Measurements from ENCODE around the gene OR5AK2. TPM values are rescaled to one million over a fixed set of nuclear protein-coding genes. Genes with fewer than 3 reads are reported as not detected.
"Not testable (repeated sequence)": the region's sequence is repeated elsewhere in the genome, so short reads cannot be mapped to it uniquely, and the experiment has no call there.

OR5AK2 gene, protein sequence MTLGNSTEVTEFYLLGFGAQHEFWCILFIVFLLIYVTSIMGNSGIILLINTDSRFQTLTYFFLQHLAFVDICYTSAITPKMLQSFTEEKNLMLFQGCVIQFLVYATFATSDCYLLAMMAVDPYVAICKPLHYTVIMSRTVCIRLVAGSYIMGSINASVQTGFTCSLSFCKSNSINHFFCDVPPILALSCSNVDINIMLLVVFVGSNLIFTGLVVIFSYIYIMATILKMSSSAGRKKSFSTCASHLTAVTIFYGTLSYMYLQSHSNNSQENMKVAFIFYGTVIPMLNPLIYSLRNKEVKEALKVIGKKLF
- under 1 TPM in 4 of 12 donors, not detected in 8; 0.26 to 0.65 (median 0.33) TPM for polyA plus RNA-seq (ENCODE audit: insufficient read length in 12 of 12)
- long read RNA-seq, donor 1 = 0 reads
- long read RNA-seq, donor 2 = 0 reads
- long read RNA-seq, donor 3 = 0 reads
- long read RNA-seq, donor 4 = 0 reads
- long read RNA-seq, donor 5 = 0 reads
- long read RNA-seq, donor 6 = 0 reads
- long read RNA-seq, donor 7 = 0 reads
- long read RNA-seq, donor 8 = 0 reads
- long read RNA-seq, donor 9 = 0 reads
- long read RNA-seq, donor 10 = 0 reads
- long read RNA-seq, donor 11 = 0 reads

DNA sequence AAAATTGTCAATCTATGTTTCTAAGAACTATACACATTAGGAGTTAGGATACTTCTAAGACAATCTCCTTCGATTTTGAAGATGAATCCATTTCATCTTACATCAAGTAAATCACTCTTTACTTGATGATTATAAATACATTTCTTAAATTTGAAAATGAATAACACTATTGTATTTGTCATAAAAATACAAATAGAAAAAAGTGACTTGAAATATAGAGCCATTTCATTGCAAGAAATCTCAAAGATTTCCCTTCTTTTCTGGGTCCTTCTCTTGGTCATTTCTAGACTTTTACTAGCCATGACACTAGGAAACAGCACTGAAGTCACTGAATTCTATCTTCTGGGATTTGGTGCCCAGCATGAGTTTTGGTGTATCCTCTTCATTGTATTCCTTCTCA, at the start of gene OR5AK2:
Gene OR5AK2, plus strand, starts transcription at position 301 of the 400 bp plus-strand sequence. Its CDS starts 0 bp downstream, at position 301.
- DNase-seq = no peak

DNA sequence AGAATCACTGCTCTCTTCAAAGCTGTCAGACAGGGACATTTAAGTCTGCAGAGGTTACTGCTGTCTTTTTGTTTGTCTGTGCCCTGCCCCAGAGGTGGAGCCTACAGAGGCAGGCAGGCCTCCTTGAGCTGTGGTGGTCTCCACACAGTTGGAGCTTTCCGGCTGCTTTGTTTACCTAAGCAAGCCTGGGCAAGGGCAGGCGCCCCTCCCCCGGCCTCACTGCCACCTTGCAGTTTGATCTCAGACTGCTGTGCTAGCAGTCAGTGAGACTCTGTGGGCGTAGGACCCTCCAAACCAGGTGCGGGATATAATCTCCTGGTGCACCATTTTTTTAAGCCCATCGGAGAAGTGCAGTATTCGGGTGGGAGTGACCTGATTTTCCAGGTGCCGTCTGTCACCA, 43.2 kb upstream of the OR5AK2 start:
- not testable (repeated sequence) for DNase-seq

- DNase-seq = no peak
Observed at GRCh38 chr11:56948991-56949515, 39.7 kb upstream of the OR5AK2 start.

DNA sequence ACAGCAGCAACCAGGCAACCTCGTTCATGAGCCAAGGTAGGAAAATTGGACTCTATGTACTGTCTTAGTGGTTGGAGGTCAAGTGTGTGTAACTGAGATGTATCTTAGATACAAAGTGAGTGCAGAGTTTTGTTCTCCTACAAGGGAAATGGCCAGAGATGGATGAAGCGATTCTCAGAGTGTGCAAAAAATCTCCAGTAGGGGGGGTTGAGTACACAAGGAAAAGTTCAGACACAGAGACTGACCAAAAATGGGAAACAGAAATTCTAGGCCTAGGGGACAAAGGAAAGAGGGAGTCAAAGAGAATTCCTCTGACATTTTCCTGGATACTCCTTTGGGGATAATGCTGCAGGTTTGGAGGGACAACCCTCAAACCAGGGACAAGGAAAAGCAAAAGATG, 38.2 kb upstream of the OR5AK2 start:
- no peak for DNase-seq

DNA sequence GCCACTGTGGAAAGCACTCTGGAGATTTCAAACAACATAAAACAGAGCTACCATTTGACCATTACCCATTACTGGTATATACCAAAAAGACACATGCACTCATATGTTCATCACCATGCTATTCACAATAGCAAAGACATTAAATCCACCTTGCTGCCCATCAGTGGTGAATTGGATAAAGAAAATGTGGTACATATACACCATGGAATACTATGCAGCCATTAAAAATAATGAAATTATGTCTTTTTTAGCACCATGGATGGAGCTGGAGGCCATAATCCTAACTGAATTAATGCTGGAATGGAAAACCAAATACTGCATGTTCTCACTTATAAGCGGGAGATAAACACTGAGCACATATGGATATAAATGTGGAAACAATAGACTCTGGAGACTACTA, 34.8 kb upstream of the OR5AK2 start:
- not testable (repeated sequence) for DNase-seq

- no peak for DNase-seq
Observed at GRCh38 chr11:56961609-56962008, 27.1 kb upstream of the OR5AK2 start.

GRCh38 chr11:56967726-56968125, 21.0 kb upstream of the OR5AK2 start:
- DNase-seq = no peak

DNA sequence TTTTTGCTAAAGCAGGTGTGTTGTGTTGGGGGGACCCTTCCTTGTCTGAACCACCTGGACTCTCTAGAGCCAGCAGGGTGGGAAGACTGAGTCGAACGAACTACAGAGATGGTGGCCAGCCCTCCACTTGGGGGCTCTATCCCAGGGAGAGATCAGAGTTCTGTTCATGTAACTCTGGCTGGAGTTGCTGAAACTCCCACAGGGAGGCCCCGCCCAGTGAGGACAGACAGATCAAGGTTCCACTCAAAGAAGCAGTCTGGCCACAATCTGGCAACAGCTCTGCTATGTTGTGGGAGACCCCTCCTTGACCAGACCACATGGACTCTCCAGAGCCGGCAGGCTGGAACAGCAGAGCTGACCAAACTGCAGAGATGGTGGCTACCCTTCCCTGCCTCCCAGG, 20.2 kb upstream of the OR5AK2 start:
- no peak for DNase-seq

- DNase-seq = no peak
Observed at GRCh38 chr11:56977314-56977713, 11.4 kb upstream of the OR5AK2 start.

DNA sequence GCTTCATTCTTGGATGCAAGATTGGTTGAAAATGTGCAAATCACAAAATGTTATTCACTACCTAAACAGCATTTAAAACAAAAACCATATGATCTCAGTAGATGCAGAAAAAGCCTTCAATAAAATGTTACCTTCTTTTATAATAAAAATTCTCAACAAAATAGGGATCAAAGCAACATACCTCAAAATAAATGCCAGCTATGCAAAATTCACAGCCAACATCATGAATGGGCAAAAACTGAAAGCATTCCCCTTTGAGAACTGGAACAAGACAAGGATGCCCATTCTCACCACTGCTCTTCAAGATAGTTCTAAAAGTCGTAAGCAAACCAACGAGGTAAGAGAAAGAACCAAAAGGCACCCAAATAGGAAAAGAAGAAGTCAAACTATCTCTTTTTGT, 2.0 kb downstream of the OR5AK2 start:
- DNase-seq = no peak

DNA sequence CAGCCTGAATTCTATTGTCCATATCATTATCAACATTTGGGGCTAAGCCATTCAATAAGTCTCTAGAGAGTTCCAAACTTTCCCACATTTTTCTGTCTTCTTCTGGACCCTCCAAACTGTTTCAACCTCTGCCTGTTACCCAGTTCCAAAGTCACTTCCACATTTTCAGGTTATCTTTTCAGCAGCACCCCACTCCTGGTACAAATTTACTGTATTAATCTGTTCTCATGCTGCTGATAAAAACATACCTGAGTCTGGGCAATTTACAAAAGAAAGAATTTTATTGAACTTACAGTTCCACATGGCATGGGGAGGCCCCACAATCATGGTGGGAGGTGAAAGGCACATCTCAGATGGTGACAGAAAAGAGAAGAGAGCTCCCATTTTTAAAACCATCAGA, 5.8 kb downstream of the OR5AK2 start:
- DNase-seq = no peak

DNA sequence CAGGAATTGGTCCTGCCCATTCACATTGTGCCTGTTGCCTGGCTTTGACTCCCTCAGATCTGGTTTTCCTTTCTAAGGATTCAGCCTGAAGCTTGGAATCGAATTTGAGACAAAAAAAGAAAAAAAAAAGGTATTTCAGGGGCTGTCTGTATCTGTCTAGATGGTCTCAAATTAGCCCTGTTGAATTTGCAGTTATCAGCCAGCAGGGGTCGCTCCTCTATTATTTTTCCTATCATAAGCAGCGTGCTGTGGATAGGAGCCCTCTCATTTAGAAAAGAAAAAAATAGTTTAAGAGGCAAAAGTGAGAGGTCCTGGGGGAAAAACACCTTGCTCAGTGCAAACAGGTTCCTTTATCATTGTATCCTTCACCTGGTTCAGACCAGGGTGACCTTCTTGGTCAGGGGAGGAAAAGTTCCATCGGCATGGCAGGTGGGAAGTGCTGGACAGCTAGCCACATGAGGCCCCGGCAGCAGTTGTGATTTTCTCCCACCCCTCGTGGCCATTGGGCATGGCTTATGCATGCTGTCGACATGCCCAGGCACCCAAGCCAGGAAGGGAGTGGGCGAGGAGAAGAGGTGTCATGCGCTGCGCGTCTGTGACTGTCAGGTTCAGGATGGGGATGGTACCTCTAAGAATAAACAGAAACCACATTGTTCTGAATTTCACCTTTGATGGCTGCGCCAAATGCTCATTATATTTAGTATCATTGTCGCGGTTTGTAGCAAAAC, 13.1 kb downstream of the OR5AK2 start:
- DNase-seq = no peak

GRCh38 chr11:57008373-57008772, 19.7 kb downstream of the OR5AK2 start:
- no peak for DNase-seq

GRCh38 chr11:57015679-57016078, 27.0 kb downstream of the OR5AK2 start:
- DNase-seq = no peak

GRCh38 chr11:57031556-57031955, 42.8 kb downstream of the OR5AK2 start:
- no peak for DNase-seq

Other genes with a start within 250 kb of the OR5AK2 start
- not detected for gene OR9G4, start 240.2 kb upstream of the OR5AK2 start, polyA plus RNA-seq (ENCODE audit: insufficient read length in 12 of 12)
- 1 to 10 TPM in 11 of 12 donors, not detected in 1; 1.1 to 6.8 (median 1.6) TPM for gene LRRC55, start 193.0 kb downstream of the OR5AK2 start, polyA plus RNA-seq (ENCODE audit: insufficient read length in 12 of 12)
- gene APLNR, start 248.3 kb downstream of the OR5AK2 start, polyA plus RNA-seq (ENCODE audit: insufficient read length in 12 of 12) = 100 to 1,000 TPM in 1 of 12 donors, 10 to 100 TPM in 10, not detected in 1; 79.1 to 106 (median 89.6) TPM